Fibroblast of skin of back (primary cell): ENCODE data around the gene VPS35L. TPM values are rescaled to one million over a fixed set of nuclear protein-coding genes. Genes with fewer than 3 reads are reported as not detected.
A peak's percentile ranks its signal among the peaks of the same experiment; 100 is the strongest.

Experiments used
- DNase-seq: peaks from one replicate; pipeline ENCODE4 v3.0.0-alpha.2; 2013
- polyA plus RNA-seq, 2 experiments: library from polyadenylated mRNA; unstranded; fragments of 120-200 nt; gene quantifications; one replicate each; pipeline ENCODE4 v1.2.1, GENCODE V29; 2013; ENCODE audit not compliant: insufficient read length in 2 of 2

The VPS35L gene, protein sequence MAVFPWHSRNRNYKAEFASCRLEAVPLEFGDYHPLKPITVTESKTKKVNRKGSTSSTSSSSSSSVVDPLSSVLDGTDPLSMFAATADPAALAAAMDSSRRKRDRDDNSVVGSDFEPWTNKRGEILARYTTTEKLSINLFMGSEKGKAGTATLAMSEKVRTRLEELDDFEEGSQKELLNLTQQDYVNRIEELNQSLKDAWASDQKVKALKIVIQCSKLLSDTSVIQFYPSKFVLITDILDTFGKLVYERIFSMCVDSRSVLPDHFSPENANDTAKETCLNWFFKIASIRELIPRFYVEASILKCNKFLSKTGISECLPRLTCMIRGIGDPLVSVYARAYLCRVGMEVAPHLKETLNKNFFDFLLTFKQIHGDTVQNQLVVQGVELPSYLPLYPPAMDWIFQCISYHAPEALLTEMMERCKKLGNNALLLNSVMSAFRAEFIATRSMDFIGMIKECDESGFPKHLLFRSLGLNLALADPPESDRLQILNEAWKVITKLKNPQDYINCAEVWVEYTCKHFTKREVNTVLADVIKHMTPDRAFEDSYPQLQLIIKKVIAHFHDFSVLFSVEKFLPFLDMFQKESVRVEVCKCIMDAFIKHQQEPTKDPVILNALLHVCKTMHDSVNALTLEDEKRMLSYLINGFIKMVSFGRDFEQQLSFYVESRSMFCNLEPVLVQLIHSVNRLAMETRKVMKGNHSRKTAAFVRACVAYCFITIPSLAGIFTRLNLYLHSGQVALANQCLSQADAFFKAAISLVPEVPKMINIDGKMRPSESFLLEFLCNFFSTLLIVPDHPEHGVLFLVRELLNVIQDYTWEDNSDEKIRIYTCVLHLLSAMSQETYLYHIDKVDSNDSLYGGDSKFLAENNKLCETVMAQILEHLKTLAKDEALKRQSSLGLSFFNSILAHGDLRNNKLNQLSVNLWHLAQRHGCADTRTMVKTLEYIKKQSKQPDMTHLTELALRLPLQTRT
- polyA plus RNA-seq (2013, experiment 1 of 2; ENCODE audit: insufficient read length), result 42.5 TPM
- polyA plus RNA-seq (2013, experiment 2 of 2; ENCODE audit: insufficient read length), result 44.1 TPM

GRCh38 chr16:19555186-19555937 is at the start of gene VPS35L:
VPS35L (plus strand) TSS chr16:19555703; CDS start chr16:19555730, 27 bp downstream.
- DNase-seq, result peak; percentile 97

GRCh38 chr16:19506965-19507364 is 48.5 kb upstream of the VPS35L start:
- no peak for DNase-seq

DNA sequence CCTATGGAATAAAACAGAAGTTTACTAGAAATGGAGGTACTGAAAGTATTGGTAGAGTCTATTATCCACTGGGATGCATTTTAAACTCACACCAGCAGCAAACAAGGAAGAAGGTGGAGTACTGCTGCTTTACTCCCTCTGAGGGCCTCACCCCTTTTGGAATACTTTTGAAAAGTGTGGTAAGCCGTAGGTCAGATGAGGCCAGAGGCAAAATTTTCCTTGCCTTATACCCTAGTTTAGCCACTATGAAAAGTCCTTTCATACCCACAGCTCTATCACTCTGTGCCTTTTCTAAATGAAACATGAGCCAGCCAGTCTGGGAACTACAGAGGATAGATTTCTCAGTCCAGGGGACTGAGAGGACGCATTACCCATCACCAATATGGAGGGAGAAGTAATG is 47.6 kb upstream of the VPS35L start:
- no peak for DNase-seq

DNA sequence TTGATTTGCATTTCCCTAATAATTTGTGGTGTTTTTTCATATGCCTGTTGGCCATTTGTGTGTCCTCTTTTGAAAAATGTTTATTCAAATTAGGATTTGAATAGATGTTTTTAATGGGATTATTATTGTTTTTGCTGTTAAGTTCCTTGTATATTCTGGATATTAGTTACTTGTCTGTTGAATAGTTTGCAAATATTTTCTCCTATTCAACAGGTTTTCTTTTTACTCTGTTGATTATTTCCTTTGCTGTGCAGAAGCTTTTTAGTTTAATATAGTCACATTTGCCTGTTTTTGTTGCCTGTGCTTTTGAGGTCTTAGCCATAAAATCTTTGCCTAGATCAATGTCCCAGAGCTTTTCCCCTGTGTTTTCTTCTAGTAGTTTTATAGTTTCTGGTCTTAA is 43.2 kb upstream of the VPS35L start:
- DNase-seq, result no peak

GRCh38 chr16:19513377-19514053 is 42.0 kb upstream of the VPS35L start:
- no peak for DNase-seq

- no peak for DNase-seq
These were observed 39.7 kb upstream of the VPS35L start for GRCh38 chr16:19515757-19516156.

- DNase-seq, result peak; percentile 38
These were observed 37.9 kb upstream of the VPS35L start for GRCh38 chr16:19517424-19518089.

DNA sequence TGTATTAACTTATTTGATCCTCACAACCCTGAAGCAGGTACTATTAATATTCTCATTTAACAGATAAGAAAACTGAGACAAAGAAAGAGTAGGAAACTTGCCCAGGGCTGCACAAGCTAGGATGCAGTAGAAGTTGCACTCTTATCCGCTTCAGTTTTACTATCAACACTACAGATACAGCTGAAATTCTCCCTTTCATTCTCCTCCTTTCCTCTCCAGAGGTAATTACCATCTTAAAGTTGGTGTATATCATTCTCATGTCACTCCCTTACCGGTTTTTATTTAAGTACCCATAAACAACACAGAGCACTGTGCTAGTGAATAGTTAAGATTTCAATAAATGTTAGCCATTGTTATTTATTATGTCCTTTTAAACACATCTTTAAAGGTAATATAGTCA is 37.1 kb upstream of the VPS35L start:
- DNase-seq, result no peak

- DNase-seq, result no peak
These were observed 34.6 kb upstream of the VPS35L start for GRCh38 chr16:19520861-19521331.

- peak; percentile 90 for DNase-seq
These were observed 33.8 kb upstream of the VPS35L start, which contains the start of gene GDE1 for GRCh38 chr16:19521471-19522396. GDE1 (minus strand) TSS chr16:19522098; CDS start chr16:19521964, 134 bp downstream.

DNA sequence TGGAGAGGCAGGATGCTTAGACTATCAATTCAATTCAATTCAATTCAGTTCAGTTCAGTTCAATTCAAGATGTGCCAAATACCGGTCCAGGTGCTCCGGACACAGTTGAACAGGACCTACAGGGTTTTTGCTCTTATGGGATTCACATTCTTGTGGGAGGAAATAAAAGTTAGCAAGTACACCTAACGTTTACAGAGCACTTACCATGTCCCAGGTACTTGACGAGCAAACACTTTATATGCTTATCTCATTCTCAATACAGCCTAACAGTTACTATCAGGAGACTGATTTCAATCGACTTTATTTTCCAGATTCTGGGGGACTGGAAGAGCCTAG is 33.1 kb upstream of the VPS35L start:
- no peak for DNase-seq

- no peak for DNase-seq
These were observed 32.7 kb upstream of the VPS35L start for GRCh38 chr16:19522760-19523159.

DNA sequence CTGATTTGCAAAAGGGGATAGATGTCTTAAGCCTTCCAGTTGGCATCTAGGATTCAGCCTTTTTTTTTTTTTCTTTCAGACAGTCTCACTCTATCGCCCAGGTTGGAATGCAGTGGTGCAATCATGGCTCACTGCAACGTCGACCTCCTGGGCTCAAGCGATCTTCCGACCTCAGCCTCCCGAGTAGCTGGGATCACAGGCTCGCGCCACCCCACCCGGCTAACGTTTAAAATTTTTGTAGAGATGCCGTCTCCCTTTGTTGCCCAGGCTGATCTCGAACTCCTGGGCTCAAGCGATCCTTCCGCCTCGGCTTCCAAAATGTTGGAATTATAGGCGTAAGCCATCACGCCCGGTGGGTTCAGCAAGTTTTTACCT is 32.3 kb upstream of the VPS35L start:
- no peak for DNase-seq

- DNase-seq, result peak; percentile 97
These were observed 31.7 kb upstream of the VPS35L start, which contains the start of gene CCP110 for GRCh38 chr16:19523559-19524355. CCP110 (plus strand) TSS chr16:19523942; CDS start chr16:19527882, 3,940 bp downstream.

GRCh38 chr16:19524356-19524615 is 31.2 kb upstream of the VPS35L start:
- no peak for DNase-seq

GRCh38 chr16:19524616-19525384 is 30.7 kb upstream of the VPS35L start:
- DNase-seq, result no peak

GRCh38 chr16:19525385-19525723 is 30.1 kb upstream of the VPS35L start:
- no peak for DNase-seq

- DNase-seq, result no peak
These were observed 28.3 kb upstream of the VPS35L start for GRCh38 chr16:19527161-19527560.

- DNase-seq, result no peak
These were observed 26.8 kb upstream of the VPS35L start for GRCh38 chr16:19528666-19529065.
